ENCODE measurements around the gene IL17D.
"Not testable (repeated sequence)": the region's sequence is repeated elsewhere in the genome, so short reads cannot be mapped to it uniquely, and the experiment has no call there.

Gene IL17D, protein sequence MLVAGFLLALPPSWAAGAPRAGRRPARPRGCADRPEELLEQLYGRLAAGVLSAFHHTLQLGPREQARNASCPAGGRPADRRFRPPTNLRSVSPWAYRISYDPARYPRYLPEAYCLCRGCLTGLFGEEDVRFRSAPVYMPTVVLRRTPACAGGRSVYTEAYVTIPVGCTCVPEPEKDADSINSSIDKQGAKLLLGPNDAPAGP

DNA sequence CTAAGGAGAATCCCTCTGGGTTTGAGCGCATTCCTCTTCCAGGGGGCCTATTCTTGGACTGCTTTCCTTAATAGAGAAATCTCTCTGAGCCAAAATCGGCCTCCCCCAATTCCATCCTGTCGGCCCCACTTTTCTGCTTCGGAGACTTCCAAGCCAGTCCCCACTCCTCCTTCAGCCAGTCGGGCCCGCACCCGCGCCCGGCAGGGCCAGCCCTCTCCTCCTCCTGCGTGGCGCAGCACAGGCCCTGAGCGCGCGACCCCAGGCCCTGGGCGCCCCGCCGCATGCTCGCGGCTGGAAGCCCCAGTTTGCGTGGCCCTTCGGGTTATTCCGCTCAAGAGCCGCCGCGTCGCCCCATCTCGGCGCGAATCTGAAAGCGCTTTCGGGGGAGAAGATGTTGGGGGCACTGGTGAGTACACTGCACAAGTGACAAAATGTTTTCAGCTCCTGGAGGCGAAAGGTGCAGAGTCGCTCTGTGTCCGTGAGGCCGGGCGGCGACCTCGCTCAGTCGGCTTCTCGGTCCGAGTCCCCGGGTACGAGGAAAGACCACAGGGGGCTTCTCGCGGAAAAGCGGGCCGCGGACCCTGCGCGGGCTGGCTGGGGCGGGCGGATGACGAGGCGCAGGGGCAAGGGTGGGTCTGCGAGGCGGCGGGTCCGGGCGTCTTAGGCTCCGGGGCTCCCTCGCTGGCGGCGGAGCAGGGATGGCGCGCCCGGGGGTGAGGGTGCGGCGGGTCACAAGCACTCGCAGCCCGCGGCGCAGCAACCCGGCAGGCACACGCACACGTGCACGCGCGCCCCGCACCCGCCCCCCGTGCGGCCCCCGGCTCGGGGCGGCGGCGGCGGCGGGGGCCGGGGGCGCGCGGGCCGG lies at the start of gene IL17D:
IL17D (plus strand) TSS at position 785 of the 865 bp plus-strand sequence. CDS start 303 bp downstream, outside the sequence.
- FAIRE-seq = no peak

DNA sequence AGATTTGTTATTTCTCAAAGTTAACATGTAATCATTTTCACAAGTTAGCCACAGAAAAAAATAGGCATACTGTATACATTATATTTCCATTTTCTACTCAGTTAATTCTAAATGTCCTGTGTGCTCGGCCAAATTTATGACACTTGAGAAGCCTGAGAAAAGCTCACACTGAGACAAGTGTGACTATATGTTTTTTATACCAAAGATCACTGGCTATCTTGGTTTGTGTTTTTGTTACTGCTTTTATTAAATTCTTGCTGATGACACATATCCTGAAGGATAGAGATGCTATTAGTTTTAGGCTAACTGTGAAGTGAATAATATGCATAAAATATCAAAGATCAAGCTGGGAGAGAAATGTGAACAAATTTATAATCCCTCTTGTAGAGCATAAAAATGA lies 49.3 kb upstream of the IL17D start:
- FAIRE-seq = no peak

DNA sequence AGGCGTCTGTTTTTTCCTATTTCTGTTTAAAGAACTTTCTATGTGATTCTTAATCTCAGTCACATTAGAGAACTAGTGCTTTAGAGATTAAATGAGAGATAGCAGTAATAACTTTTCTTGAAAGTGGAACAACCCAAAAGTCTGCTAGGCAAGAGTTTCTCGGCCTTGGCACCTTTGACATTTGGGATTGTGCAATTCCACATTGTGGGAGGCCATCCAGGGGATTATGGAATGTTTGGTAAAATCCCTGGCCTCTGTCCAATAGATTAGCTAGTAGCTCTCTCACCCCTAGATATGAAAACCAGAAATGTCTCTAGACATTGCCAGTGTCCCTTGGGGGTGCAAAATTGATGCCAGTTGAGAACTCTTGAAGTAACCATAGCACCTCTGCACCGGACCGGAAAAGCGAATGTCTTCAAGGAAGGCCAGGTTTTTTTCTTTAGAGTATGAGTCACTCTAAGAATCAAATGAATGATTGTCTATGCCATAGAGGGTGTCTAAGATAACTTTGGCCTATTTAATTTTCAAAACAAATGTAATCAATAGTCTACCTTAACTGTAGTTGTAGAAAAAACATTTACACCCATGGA lies 45.0 kb upstream of the IL17D start:
- no peak for FAIRE-seq

DNA sequence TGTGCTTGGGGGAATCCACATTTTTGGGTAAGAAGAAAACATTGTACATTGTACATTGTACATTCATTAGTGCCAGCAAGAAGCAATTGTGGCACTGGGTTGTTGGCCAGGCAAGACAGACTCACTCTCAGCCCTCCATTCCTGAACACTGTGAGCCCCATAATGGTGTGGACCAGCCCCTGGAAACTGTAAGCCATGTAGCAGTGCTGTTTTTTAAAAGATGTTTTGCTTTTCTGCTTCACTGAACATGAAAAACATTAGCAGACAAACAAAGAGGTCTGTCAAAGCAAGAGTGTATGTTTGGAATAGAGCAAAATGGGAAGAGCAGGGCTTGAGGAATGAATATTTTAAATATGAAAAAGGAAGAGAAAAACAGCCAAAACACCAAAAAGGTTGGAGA lies 39.1 kb upstream of the IL17D start:
- no peak for FAIRE-seq

DNA sequence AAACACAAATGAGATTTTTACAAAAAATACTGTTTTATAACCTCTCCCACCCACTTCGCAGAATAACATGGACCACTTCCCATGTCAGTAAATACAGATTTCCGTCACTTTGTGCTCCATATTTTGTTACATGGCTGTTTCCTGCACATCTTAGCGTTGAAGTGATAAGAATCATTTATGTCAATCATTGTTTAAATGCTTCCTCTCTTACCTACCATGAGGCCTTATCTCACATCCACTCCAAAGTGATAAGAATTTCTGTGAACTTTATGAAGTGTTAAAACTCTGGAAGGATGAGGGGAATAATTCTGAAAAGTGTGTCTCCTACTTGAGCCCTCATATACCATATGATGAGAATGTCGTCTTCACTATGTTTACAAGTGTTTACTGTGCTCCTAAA lies 36.6 kb upstream of the IL17D start:
- FAIRE-seq = no peak

DNA sequence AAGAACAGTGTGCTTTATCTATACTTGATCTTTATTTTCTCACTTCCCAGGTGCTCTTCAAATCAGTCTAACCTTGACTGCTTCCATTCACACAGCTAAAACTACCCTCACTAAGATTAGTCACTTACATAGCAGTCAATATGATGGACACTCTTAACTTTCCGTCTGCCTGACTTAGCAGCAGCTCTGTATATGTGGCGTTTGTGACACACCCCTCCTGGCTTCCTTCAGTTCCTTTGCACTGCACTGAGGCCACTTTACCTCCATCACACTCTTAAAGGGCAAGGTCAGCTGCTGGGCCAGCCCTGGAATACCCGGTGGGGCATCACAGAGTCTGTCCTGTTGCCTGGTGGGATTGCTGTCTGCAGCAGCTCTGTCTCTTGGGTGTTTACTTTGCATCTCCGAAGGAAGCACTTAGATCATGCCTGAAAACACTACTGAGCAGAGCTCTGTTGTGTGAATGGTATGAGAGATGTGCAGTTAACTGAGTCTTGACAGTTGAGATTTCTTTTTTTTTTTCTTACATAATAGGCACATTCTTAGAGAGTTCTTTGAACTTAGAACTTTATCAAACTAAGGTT lies 35.6 kb upstream of the IL17D start:
- no peak for FAIRE-seq

DNA sequence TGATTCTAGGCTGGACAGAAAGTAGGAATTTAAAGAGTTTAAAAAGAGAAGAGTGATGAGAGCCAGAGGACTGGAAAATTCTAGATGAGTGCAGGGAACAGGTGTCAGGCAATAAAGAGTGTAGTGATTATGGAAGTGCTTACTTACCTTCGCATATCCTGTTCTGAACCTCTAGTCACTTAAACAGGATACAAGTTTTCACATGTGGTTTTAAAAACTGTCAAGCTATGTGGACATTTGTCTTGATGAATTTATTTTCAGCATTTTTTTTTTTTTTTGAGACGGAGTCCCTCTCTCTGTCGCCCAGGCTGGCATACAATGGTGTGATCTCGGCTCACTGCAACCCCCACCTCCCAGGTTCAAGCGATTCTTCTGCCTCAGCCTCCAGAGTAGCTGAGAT lies 34.3 kb upstream of the IL17D start:
- FAIRE-seq = no peak

DNA sequence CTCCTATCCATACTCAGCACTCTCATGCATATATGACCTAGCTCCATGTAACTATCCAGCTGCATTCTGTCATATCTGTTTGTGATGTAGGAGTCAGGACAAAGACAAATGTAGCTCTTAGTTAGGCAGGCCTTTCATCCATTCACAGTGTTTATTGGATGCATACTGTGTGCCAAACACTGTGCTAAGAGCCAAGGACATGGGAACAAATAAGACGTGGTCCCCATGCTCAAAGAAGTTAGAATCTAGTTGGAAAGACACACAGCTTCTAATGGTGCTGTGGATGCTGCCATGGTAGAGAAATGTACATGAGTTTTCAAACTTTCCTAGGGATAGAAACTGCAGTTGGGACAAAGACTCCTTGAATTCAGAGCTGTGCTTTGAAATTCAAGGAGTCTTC lies 31.7 kb upstream of the IL17D start:
- no peak for FAIRE-seq

DNA sequence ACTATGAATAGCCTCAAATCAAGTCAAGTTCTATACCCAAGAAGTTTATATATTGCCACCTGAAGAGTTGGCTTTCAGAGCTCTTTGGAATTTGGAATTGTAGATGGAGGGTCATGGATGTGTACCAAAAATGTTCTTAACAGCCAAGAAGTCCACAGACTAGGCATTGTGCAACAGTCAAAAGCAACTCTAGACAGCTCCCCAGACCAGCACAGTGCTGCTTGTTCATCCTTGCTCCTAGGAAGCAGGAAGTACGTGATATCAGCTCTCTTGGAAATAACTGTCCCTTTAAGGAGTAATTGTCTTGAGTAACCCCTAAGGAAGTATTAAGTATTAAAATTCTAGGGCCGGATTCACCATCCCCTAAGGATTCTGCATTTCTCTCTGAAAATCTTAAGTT lies 30.7 kb upstream of the IL17D start:
- no peak for FAIRE-seq

DNA sequence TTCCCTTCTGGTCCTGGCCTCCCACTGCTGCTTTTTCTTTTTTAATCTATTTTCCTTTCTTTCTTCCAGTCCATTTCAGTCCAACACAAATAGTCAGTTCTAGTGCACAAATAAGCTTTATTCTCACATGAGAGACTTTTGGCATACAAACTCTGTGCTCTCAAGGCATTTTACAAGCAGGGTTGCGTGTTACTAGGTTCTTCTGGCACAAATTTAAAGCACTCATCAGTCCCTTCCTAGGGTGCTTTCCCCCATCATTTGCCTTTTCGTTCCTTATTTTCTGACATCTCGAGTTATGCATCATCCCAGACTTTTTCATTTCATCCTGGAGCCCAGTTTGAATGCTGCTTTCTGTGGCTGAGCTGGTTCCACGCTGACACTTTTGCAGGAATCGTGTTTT lies 29.8 kb upstream of the IL17D start:
- FAIRE-seq = no peak

DNA sequence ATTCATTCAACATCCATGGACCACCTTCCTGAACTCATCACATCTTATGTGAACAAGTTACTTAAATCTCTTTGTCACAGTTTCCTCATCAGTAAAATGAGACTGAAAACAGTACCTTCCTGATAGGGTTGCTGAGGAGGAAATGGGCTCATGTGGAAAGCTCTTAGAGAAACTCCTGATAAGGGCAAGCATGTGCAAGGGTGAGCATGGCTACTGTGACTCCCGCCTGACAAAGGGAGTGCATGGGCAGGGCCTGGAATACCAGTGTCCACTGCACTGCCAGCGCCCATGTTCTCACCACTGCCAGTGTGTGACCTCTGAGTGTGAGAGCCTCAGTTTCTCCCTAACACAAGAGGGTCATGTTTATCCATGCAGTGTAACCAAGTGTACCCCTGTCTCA lies 27.3 kb upstream of the IL17D start:
- FAIRE-seq = no peak

DNA sequence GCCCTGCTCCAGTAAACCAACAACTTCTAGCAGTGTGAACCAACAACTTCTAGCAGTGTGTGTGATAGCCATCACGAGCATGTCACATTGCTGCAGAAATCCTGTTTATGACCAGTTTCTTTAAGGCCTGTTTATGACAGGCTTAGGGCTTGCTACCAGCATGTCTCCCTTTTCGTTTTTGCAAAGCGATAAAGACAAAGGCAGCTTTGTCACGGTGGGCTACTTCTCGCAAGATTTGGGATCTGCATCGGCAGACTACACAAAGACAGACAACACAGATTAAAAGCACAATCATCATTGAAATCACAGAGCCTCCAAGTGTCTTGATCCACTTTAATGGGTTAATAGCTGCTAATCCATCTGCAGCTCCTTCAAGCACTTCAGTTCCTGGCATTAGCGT lies 24.9 kb upstream of the IL17D start:
- FAIRE-seq = not testable (repeated sequence)

DNA sequence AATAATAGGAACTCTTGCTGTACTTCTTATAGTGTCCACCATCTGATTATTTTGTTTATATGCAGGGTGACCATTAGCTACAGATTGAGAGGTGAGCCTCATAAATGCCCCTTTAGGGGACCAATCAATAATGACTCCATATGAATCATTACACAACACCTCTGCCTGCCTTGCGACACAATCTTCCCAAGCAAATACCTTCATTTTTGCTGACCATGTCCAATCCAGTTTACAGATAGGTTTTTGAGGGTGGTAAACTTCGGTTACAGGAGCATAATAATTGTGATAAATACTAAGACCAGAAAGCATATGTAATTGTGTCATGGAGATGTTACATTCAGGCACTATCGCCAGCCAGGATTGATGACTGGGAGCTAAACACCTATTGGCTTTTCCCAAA lies 23.6 kb upstream of the IL17D start:
- no peak for FAIRE-seq

DNA sequence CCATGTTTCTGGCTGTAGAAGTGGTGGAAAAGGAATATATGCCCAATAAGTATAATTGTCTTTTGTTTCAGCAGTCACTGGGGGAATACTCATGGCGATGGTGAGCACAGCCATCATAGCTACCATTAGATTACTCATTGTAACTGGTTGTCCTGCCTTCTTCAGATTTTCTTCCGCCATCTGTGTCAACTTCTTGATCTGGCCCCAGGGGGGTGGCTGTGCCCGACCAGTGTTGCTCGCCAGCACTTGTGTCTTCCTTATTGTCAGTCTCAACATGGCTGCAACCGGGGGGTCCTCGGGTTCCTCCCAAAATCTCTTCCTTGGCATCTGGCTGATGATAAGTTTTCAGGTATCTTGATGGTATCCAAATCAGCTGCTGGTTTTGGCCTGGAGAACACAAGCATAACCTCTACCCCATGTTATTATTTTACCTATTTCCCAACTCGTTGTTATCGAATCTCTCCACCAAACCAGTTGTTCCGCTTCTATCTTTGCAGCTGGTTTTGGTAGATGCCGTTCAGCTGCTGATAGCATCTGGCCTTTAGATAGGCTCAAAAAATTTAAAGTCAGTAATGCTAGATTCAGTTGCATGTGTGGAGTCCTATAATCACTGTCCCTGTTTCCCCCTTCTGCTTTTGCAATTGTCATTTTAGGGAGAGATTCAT lies 23.0 kb upstream of the IL17D start:
- no peak for FAIRE-seq

DNA sequence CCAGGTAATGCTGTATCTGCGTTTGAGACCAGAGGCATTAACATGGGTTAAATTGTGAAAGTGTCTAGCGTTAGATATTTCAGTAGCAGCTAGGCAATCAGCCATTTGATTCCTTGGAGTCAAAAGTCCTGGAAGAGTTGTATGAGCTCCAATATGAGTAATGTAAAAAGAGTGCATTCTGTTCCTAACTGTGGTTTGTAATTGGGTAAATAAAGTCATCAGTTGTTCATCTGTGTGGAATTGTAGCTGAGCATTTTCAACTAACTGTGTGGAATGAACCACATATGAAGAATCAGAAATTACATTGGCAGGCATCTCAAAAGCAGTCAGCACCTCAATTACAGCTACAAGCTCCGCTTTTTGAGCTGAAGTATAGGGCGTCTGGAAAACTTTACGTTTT lies 22.0 kb upstream of the IL17D start:
- FAIRE-seq = not testable (repeated sequence)

DNA sequence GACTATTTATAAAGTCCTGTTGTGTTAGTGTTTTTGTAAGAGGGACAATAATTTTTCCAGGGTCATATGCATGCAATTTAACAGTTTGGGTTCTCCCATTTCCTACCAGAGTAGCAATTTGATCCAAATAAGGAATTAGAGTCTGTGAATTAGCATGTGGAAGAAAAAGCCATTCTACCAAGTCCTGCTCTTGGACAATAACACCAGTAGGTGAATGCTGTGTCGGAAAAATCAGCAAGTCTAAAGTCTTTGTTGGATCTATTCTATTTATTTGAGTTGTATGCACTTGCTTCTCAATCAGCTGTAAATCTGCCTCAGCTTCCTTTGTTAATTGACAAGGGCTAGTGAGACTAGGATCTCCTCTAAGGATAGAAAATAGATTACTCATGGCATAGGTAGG lies 21.4 kb upstream of the IL17D start:
- FAIRE-seq = no peak

DNA sequence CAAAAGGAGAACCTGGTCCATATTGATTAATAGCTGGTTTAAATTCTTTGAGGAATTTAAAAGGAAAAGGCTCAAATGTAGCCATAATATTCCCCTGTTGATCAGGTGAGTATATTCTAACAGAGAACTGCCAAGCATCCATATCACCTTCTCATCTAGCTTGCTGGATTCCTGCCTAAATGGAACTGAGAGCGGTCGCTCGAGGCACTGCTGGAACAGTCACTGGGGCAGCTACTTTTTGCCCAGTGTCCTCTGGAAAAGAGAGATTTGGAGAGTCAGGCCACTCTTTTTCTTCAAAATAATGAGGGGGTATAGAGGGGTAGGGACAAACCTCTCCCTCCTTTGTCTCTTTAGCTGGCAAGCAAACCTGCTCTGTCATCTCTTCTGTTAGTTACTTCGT lies 19.5 kb upstream of the IL17D start:
- FAIRE-seq = no peak

DNA sequence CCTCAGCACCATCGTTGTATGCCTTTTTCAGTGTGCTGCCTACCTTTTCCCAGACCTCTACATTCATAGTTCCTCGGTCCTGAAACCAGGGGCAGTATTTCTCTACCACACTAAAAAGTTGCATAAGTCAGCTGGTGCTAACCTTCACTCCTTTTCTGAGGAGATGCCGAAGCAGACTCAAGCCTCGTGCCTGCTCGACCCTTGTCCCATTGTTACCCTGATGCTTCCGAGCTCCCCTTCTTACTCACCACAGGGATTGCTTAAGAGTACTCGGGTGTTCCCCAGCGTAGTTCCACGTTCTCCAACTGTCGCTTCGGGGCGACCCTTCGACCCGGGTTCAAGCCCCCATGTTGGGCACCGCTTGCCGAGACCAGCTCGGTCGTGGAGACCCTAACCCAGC lies 19.0 kb upstream of the IL17D start:
- no peak for FAIRE-seq

DNA sequence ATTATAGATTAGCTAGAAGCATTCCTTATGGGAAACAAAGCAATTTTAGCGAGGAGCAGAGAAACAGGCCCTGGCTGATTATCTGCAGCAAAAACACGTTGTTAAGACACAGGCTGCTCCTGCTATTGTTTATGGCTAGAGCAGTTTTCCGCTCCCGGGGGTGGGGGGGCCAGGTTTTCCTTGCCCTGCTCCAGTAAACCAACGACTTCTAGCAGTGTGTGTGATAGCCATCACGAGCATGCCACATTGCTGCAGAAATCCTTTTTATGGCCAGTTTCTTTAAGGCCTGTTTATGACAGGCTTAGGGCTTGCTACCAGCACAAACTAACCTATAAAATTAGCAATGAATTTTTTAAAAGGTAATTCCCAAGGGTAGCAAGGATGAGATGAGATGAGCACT lies 18.4 kb upstream of the IL17D start:
- FAIRE-seq = no peak

DNA sequence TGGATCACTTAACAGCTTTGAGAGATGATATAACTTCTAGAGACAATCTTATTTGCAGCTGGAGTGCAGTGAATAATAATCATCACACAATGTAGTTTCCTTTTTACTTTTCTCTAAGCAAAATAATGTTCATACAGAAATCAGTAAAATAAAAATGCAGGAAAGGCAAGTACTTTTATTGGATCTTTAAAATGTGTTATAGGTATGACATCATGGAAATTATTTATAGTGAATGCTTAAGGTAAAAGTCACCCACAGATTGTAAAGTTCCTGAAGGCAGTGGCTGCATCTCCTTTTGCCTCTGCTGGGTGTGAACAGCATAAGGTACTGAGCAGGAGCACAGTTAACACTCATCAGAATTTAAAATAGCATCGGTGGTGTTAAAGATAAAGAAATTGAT lies 17.3 kb upstream of the IL17D start:
- FAIRE-seq = no peak

DNA sequence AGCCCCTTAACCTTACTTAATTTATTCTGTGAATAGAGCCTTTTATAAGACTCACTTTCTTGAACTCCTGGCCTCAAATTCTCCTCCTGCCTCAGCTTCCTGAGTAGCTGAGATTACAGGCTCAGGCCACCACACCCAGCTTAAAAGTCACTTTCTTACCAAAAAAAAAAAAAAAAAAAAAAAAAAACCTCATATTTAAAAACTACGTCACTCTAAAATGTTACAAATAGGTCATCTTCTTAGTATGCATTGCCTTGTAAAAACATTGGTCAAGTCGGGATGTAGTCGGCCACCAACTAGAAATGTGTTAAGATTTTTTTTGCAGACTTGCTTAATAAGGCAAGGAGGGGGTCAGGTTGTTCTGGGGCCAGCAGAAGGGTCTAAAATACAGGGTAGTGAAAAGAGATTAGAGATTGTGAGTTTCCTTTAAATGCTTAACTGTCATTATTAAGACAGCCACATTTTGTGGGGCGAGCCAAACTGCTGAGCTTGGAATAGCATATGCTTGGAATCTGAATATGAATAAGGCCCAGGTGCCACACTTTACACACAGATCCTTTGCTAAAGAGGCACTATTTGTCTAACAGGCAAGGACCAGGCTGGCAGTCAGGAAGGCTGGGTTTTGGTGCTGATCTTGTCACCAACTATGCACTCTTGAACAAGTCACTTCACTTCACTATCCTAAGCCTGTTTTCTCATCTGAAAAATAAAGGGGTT lies 16.5 kb upstream of the IL17D start:
- no peak for FAIRE-seq

DNA sequence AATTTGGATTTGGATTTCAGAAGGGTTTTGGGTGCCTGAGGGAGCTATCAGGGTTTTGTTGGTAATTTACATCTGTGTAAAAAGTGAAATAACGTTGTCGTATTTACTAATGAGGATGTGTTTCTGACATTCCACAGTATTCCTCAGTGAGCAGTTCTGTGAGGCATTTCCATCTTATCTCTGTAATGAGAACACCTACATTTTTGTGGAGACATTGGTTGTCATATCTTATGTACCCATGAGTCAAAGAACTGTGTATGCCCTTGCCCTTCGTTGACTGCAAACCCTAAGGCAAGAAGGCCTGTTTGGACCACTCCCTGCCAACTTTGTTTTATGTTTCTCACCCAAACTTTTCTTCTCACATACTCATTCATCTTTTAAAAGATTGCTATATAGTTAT lies 14.2 kb upstream of the IL17D start:
- no peak for FAIRE-seq

DNA sequence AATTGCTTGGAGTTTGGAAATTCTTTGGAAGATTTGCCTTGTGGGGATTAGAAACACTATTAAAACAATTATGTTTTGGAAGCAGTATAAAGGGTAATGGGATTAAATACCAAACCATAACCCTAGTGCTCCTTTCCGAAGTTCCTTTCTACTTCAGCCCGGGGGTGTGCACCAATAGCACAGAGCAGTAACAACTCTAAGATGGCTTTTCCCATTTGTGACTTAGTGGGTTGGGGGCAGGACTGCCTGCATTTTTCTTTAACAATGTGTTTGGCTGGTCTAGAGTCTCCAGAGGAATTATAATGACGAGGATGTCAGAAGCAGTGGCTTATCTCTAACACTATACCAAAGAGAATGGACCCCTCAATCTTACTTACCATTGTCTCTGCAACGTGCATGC lies 11.9 kb upstream of the IL17D start:
- no peak for FAIRE-seq
